Trophoblast cell (in vitro differentiated cells and primary cell): ENCODE results near the gene MFSD6.

ENCODE experiments used
- DNase-seq, 2 donors: peaks; one replicate each; pipeline ENCODE4 v3.0.0-alpha.2; 2016
- H2AFZ ChIP-seq: 2 replicates; pipeline ENCODE4 v1.6.1; 2013; ENCODE audit warnings: low read length, moderate library complexity, mild to moderate bottlenecking; ENCODE audit not compliant: insufficient read depth, poor library complexity
- H2AK5ac ChIP-seq: 2 replicates; pipeline ENCODE4 v1.6.1; 2013; ENCODE audit warnings: mild to moderate bottlenecking, low read length
- H2BK120ac ChIP-seq: 2 replicates; pipeline ENCODE4 v1.6.1; 2013; ENCODE audit warnings: low read length, mild to moderate bottlenecking, moderate library complexity; ENCODE audit not compliant: insufficient read depth, poor library complexity
- H2BK12ac ChIP-seq: 2 replicates; pipeline ENCODE4 v1.6.1; 2013; ENCODE audit warnings: mild to moderate bottlenecking, low read length, moderate library complexity
- H2BK5ac ChIP-seq: 2 replicates; pipeline ENCODE4 v1.6.1; 2013; ENCODE audit warnings: low read length, low read depth, moderate library complexity, mild to moderate bottlenecking; ENCODE audit not compliant: poor library complexity
- H3K14ac ChIP-seq: 2 replicates; pipeline ENCODE4 v1.6.1; 2013; ENCODE audit warnings: mild to moderate bottlenecking, low read length
- H3K18ac ChIP-seq: 2 replicates; pipeline ENCODE4 v1.6.1; 2013; ENCODE audit warnings: mild to moderate bottlenecking, low read length
- H3K23ac ChIP-seq: 2 replicates; pipeline ENCODE4 v1.6.1; 2013; ENCODE audit warnings: low read length
- H3K27ac ChIP-seq: 2 replicates; pipeline ENCODE4 v1.5.1; 2013; ENCODE audit warnings: low read depth, mild to moderate bottlenecking, inconsistent platforms, low read length, moderate library complexity
- H3K27me3 ChIP-seq: 2 replicates; pipeline ENCODE4 v1.6.1; 2013; ENCODE audit warnings: inconsistent platforms, mild to moderate bottlenecking, low read length, moderate library complexity; ENCODE audit not compliant: insufficient read depth
- H3K36me3 ChIP-seq, 2 experiments: 1 replicate in 1 of 2; 2 replicates in 1 of 2; pipeline ENCODE4 v1.6.1; 2013; ENCODE audit warnings: low read length in 2 of 2, mild to moderate bottlenecking in 2 of 2, moderate library complexity in 1 of 2; ENCODE audit not compliant: insufficient read depth in 2 of 2, control insufficient read depth in 1 of 2
- H3K4ac ChIP-seq: 2 replicates; pipeline ENCODE4 v1.6.1; 2013; ENCODE audit warnings: low read depth, mild to moderate bottlenecking, low read length, moderate library complexity
- H3K4me1 ChIP-seq, 2 experiments: 1 replicate in 1 of 2; 2 replicates in 1 of 2; pipeline ENCODE4 v1.6.1; 2013; ENCODE audit warnings: low read length in 2 of 2, mild to moderate bottlenecking in 2 of 2, moderate library complexity in 1 of 2; ENCODE audit not compliant: insufficient read depth in 2 of 2, control insufficient read depth in 1 of 2
- H3K4me2 ChIP-seq: 2 replicates; pipeline ENCODE4 v1.6.1; 2013; ENCODE audit warnings: inconsistent platforms, mild to moderate bottlenecking, low read length, moderate library complexity
- H3K4me3 ChIP-seq: 2 replicates; pipeline ENCODE4 v1.5.1; 2013; ENCODE audit warnings: mild to moderate bottlenecking, low read depth, low read length, inconsistent platforms
- H3K79me1 ChIP-seq: one replicate; pipeline ENCODE4 v1.6.1; 2013; ENCODE audit warnings: low read length
- H3K79me2 ChIP-seq: 2 replicates; pipeline ENCODE4 v1.6.1; 2013; ENCODE audit warnings: low read length, mild to moderate bottlenecking; ENCODE audit not compliant: control insufficient read depth, insufficient read depth, poor library complexity
- H3K9ac ChIP-seq: 2 replicates; pipeline ENCODE4 v1.6.1; 2013; ENCODE audit warnings: mild to moderate bottlenecking, low read length
- H3K9me3 ChIP-seq: 2 replicates; pipeline ENCODE4 v1.6.1; 2013; ENCODE audit warnings: low read depth, mild to moderate bottlenecking, control low read depth, inconsistent platforms, low read length; ENCODE audit not compliant: insufficient read depth
- H4K12ac ChIP-seq: 2 replicates; pipeline ENCODE4 v1.6.1; 2013; ENCODE audit warnings: low read depth, mild to moderate bottlenecking, low read length, moderate library complexity
- H4K8ac ChIP-seq: 2 replicates; pipeline ENCODE4 v1.6.1; 2013; ENCODE audit warnings: low read depth, mild to moderate bottlenecking, low read length, moderate library complexity
- H4K91ac ChIP-seq: one replicate; pipeline ENCODE4 v1.6.1; 2013; ENCODE audit warnings: low read depth, mild to moderate bottlenecking, low read length, moderate library complexity
- WGBS: extraction: QIAGEN DNeasy Blood & Tissue Kit; methylation state at CpG from one replicate; pipeline ENCODE4 v1.1.7; 2013; ENCODE audit warnings: missing lambda C conversion rate; ENCODE audit not compliant: insufficient read length, insufficient coverage; ENCODE audit errors: extremely low coverage; 5-methylcytosine and 5-hydroxymethylcytosine counted together

Gene MFSD6

GRCh38 chr2:190443778-190444481 is 35.8 kb downstream of the MFSD6 start:
- no CpG with 5 or more reads among the region's 3 CpGs for WGBS
- Histone ChIP-seq H3K79me2 (no peaks in the 10 kb centered on the region), H3K9me3 (no peaks in the 10 kb centered on the region), H2BK12ac (no peak overlapping the region), H4K8ac (no peak overlapping the region), H3K27me3 (no peaks in the 10 kb centered on the region), H3K23ac (no peak overlapping the region), H4K91ac (no peak overlapping the region), H3K4me3 (no peak overlapping the region), H3K79me1 (no peaks in the 10 kb centered on the region), H3K36me3 (no peaks in the 10 kb centered on the region), H3K14ac (no peak overlapping the region), H3K9ac (no peak overlapping the region), H3K4me1 (no peaks in the 10 kb centered on the region), H3K18ac (no peak overlapping the region), H2BK120ac (no peak overlapping the region), H4K12ac (no peak overlapping the region), H3K4ac (no peak overlapping the region), H3K27ac (no peak overlapping the region), H2AFZ (no peak overlapping the region), H3K4me2 (no peak overlapping the region), H2AK5ac (no peak overlapping the region), H2BK5ac (no peak overlapping the region)
- no peak for DNase-seq

GRCh38 chr2:190444976-190445375 is 36.8 kb downstream of the MFSD6 start:
- H3K4ac ChIP-seq = no peak overlapping the region
- H2AFZ ChIP-seq = no peak overlapping the region
- no peak overlapping the region for H4K91ac ChIP-seq
- no peaks in the 10 kb centered on the region for H3K27me3 ChIP-seq
- H3K9ac ChIP-seq = no peak overlapping the region
- H2BK120ac ChIP-seq = no peak overlapping the region
- H3K23ac ChIP-seq = no peak overlapping the region
- DNase-seq = no peak
- H2AK5ac ChIP-seq = no peak overlapping the region
- no peaks in the 10 kb centered on the region for H3K4me1 ChIP-seq
- H3K79me1 ChIP-seq = no peaks in the 10 kb centered on the region
- no peak overlapping the region for H2BK5ac ChIP-seq
- H3K14ac ChIP-seq = no peak overlapping the region
- no CpG with 5 or more reads among the region's 1 CpG for WGBS
- no peak overlapping the region for H4K12ac ChIP-seq
- no peaks in the 10 kb centered on the region for H3K9me3 ChIP-seq
- H3K4me3 ChIP-seq = no peak overlapping the region
- H3K18ac ChIP-seq = no peak overlapping the region
- H3K4me2 ChIP-seq = no peak overlapping the region
- H3K27ac ChIP-seq = no peak overlapping the region
- H4K8ac ChIP-seq = no peak overlapping the region
- H3K79me2 ChIP-seq = no peaks in the 10 kb centered on the region
- H2BK12ac ChIP-seq = no peak overlapping the region
- no peaks in the 10 kb centered on the region for H3K36me3 ChIP-seq

GRCh38 chr2:190446193-190446592 is 38.0 kb downstream of the MFSD6 start:
- Histone ChIP-seq H4K12ac (no peak overlapping the region), H2BK5ac (no peak overlapping the region), H3K9me3 (no peaks in the 10 kb centered on the region), H3K4me1 (no peaks in the 10 kb centered on the region), H3K4ac (no peak overlapping the region), H3K14ac (no peak overlapping the region), H3K79me2 (no peaks in the 10 kb centered on the region), H3K4me3 (no peak overlapping the region), H4K8ac (no peak overlapping the region), H2BK12ac (no peak overlapping the region), H3K27ac (no peak overlapping the region), H3K18ac (no peak overlapping the region), H4K91ac (no peak overlapping the region), H3K23ac (no peak overlapping the region), H3K27me3 (no peaks in the 10 kb centered on the region), H3K79me1 (no peaks in the 10 kb centered on the region), H2AK5ac (no peak overlapping the region), H3K4me2 (no peak overlapping the region), H2AFZ (no peak overlapping the region), H3K36me3 (no peaks in the 10 kb centered on the region), H3K9ac (no peak overlapping the region), H2BK120ac (no peak overlapping the region)
- DNase-seq = no peak
- WGBS = no CpG with 5 or more reads among the region's 2 CpGs

DNA sequence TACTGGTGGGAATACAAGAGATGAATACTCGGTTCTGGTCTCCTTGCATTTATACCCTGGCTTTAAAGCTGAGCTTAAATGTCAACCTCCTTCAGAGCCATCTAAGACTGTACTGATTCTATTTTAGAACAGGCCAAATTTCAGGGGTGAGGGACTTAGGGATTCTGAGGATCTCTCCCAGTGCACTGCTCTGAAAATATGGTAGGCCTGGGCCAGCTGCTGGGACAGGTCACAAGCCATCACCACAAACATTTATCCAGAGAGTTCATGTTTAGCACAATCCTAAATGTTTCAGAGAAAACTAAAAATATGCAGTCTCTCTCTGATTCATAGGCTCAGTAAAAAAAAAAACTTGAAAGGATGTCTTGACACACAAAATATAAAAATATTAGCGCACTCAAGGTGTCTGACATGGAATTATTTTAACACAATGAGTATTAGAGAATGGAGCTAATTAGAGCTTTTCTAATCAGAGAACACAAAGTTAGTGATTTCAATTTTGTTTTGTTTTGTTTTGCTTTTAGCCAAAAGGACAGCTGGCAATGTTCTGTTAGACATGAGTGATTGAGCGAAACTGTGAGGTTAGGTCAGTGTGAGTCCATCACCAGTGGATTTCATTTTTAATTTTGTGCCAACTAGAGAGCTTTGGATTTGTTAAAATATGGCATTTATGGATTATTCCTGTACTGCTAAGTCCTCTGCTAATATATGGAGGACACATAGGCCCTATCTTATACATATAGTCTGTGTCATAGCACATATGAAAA is 38.8 kb downstream of the MFSD6 start:
- Histone ChIP-seq H3K4ac (no peak overlapping the region), H3K4me2 (no peak overlapping the region), H2AFZ (no peak overlapping the region), H3K79me2 (no peaks in the 10 kb centered on the region), H2BK5ac (no peak overlapping the region), H2BK12ac (no peak overlapping the region), H3K36me3 (no peaks in the 10 kb centered on the region), H3K4me1 (no peaks in the 10 kb centered on the region), H3K27me3 (no peaks in the 10 kb centered on the region), H2AK5ac (no peak overlapping the region), H3K4me3 (no peak overlapping the region), H3K23ac (no peak overlapping the region), H3K27ac (no peak overlapping the region), H3K79me1 (no peaks in the 10 kb centered on the region), H4K8ac (no peak overlapping the region), H3K9me3 (no peaks in the 10 kb centered on the region), H4K91ac (no peak overlapping the region), H3K18ac (no peak overlapping the region), H3K14ac (no peak overlapping the region), H4K12ac (no peak overlapping the region), H2BK120ac (no peak overlapping the region), H3K9ac (no peak overlapping the region)
- DNase-seq = no peak
- WGBS = no CpG with 5 or more reads among the region's 3 CpGs
